ENCODE data around the gene ZNF425. TPM values are rescaled to one million over a fixed set of nuclear protein-coding genes. Genes with fewer than 3 reads are reported as not detected.

The ZNF425 gene
- total and polyA plus RNA-seq, 2 experiments from 2014 or later: 4.3 to 5.0 TPM

GRCh38 chr7:149084407-149084806, 41.7 kb downstream of the ZNF425 start:
- Histone ChIP-seq H2AFZ (no peak overlapping the region), H3F3A (replicated peaks; ENCODE audit: low read depth) (peaks cover 15% of the 10 kb centered on the region; the same call in 1 of the 2 replicates), H3K79me2 (replicated peaks; ENCODE audit: insufficient read depth) (peaks cover 79% of the 10 kb centered on the region), H3K27ac (ENCODE audit: low read depth) (no peak overlapping the region), H3K4me2 (no peak overlapping the region), H3K4me1 (ENCODE audit: insufficient read depth) (peaks cover 7% of the 10 kb centered on the region), H3K36me3 (ENCODE audit: insufficient read depth) (no peaks in the 10 kb centered on the region; the same call in none of the 2 replicates), H3K27me3 (ENCODE audit: insufficient read depth) (no peaks in the 10 kb centered on the region), H3K4me3 (no peak overlapping the region), H3K9me2 (ENCODE audit: insufficient read depth) (no peaks in the 10 kb centered on the region; the same call in 1 of the 2 replicates), H4K20me1 (replicated peaks; ENCODE audit: insufficient read depth) (peaks cover 4% of the 10 kb centered on the region)
- H3K4me1 Mint-ChIP-seq: peaks cover 3% of the 10 kb centered on the region
- DNase-seq (ENCODE audit: low spot score) (no peak), ATAC-seq (no peak)
- TF ChIP-seq CTCF (conservative IDR thresholded peaks at IDR 0.05; ENCODE audit: low read depth in 2 of 2): no peak
- H3K27ac Mint-ChIP-seq: no peak overlapping the region
- peaks cover 72% of the 10 kb centered on the region for H3K36me3 Mint-ChIP-seq (ENCODE audit: low read depth)
- peaks cover 27% of the 10 kb centered on the region for H3K9me3 Mint-ChIP-seq
- peaks cover 10% of the 10 kb centered on the region for H3K27me3 Mint-ChIP-seq (ENCODE audit: insufficient read depth, low read depth, poor library complexity)
- H3K4me3 Mint-ChIP-seq: no peak overlapping the region

GRCh38 chr7:149081914-149082313, 44.2 kb downstream of the ZNF425 start:
- peaks cover 3% of the 10 kb centered on the region for H3K4me1 Mint-ChIP-seq
- TF ChIP-seq POLR2AphosphoS5 (IDR thresholded peaks at IDR 0.05; ENCODE audit: low read depth): no peak
- peaks cover 6% of the 10 kb centered on the region for H3K27me3 Mint-ChIP-seq (ENCODE audit: insufficient read depth, low read depth, poor library complexity)
- H3K27ac Mint-ChIP-seq: no peak overlapping the region; the same call in 1 of the 2 replicates
- Histone ChIP-seq H3K79me2 (replicated peaks; ENCODE audit: insufficient read depth) (peaks cover 58% of the 10 kb centered on the region), H3K9me2 (ENCODE audit: insufficient read depth) (no peaks in the 10 kb centered on the region; the same call in none of the 2 replicates), H2AFZ (no peak overlapping the region), H4K20me1 (replicated peaks; ENCODE audit: insufficient read depth) (peaks cover 6% of the 10 kb centered on the region), H3K36me3 (ENCODE audit: insufficient read depth) (peaks cover 3% of the 10 kb centered on the region), H3K4me1 (ENCODE audit: insufficient read depth) (peaks cover 7% of the 10 kb centered on the region; the same call in 1 of the 2 replicates), H3K27ac (ENCODE audit: low read depth) (peak overlapping the region; percentile 40; the same call in 1 of the 2 replicates), H3K4me3 (peak overlapping the region; percentile 29; the same call in 1 of the 2 replicates), H3K4me2 (no peak overlapping the region), H3F3A (replicated peaks; ENCODE audit: low read depth) (peaks cover 8% of the 10 kb centered on the region; the same call in 1 of the 2 replicates), H3K27me3 (ENCODE audit: insufficient read depth) (no peaks in the 10 kb centered on the region)
- H3K36me3 Mint-ChIP-seq (ENCODE audit: low read depth): peaks cover 73% of the 10 kb centered on the region
- H3K9me3 Mint-ChIP-seq: peaks cover 27% of the 10 kb centered on the region
- peak; percentile 62 for DNase-seq (ENCODE audit: low spot score)
- H3K4me3 Mint-ChIP-seq: no peak overlapping the region
- ATAC-seq: no peak

- H3K36me3 Mint-ChIP-seq (ENCODE audit: low read depth): peaks cover 56% of the 10 kb centered on the region
- Histone ChIP-seq H3K27ac (ENCODE audit: low read depth) (no peak overlapping the region), H3K4me2 (no peak overlapping the region), H3K4me3 (no peak overlapping the region), H3F3A (replicated peaks; ENCODE audit: low read depth) (peaks cover 22% of the 10 kb centered on the region), H3K4me1 (ENCODE audit: insufficient read depth) (peaks cover 7% of the 10 kb centered on the region; the same call in 1 of the 2 replicates), H3K27me3 (ENCODE audit: insufficient read depth) (no peaks in the 10 kb centered on the region), H2AFZ (no peak overlapping the region), H4K20me1 (replicated peaks; ENCODE audit: insufficient read depth) (peaks cover 6% of the 10 kb centered on the region), H3K9me2 (ENCODE audit: insufficient read depth) (no peaks in the 10 kb centered on the region; the same call in 1 of the 2 replicates), H3K79me2 (replicated peaks; ENCODE audit: insufficient read depth) (peaks cover 28% of the 10 kb centered on the region), H3K36me3 (ENCODE audit: insufficient read depth) (peaks cover 19% of the 10 kb centered on the region)
- no peak overlapping the region for H3K27ac Mint-ChIP-seq
- H3K4me3 Mint-ChIP-seq: no peak overlapping the region
- TF ChIP-seq CREB1 (CRISPR knock-in tag; IDR thresholded peaks at IDR 0.05; ENCODE audit: low read depth) (no peak), ZNF331 (CRISPR knock-in tag; IDR thresholded peaks at IDR 0.05; ENCODE audit: low read depth) (no peak)
- ATAC-seq: no peak
- H3K9me3 Mint-ChIP-seq: peaks cover 3% of the 10 kb centered on the region; the same call in 2 of the 3 replicates
- peaks cover 4% of the 10 kb centered on the region for H3K4me1 Mint-ChIP-seq
- DNase-seq (ENCODE audit: low spot score): no peak
- peaks cover 7% of the 10 kb centered on the region for H3K27me3 Mint-ChIP-seq (ENCODE audit: insufficient read depth, low read depth, poor library complexity)
These were observed 48.5 kb downstream of the ZNF425 start for GRCh38 chr7:149077594-149077993.

Measured in GM23338 (cell line).